GM21619 (cell line): ENCODE data around the gene ZCCHC24.

Source experiments
- ATAC-seq: cut with Tn5 transposase; IDR thresholded peaks from one replicate; pipeline ENCODE4 v1.9.1; 2021; ENCODE audit not compliant: unreplicated experiment

Gene ZCCHC24

DNA sequence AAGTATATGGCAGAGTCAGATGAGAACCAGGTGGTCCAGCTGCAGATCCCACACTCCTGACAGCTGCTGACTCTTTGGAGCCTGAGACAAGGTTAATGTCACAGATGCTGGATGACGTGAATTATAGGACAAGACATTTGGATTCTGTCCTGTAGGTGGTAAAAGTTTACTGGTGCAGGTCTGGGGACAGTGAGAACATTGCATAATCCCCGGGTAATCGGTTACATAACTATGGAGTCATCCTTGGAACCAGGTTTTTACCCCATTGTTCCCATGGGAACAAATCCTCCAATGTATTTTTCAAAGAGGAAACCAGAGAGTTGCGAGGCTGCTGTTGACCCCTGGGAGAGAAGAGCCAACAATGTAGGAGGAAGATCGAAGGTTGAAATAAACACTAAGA lies 27.5 kb upstream of the ZCCHC24 start:
- ATAC-seq, result no peak

DNA sequence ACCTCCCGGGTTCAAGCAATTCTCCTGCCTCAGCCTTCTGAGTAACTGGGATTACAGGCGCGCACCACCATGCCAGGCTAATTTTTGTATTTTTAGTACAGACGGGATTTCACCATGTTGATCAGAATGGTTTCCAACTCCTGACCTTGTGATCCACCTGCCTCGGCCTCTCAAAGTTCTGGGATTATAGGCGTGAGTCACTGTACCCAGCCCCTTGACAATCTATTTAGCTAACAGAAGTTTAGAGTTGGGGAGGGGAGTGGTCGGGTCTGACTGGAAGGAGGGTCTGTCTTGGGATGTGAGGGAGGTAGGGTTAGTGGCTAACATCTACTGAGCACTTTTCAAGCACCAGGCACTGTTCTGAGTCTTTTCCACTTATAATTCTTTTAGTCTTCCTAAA lies 27.0 kb upstream of the ZCCHC24 start:
- ATAC-seq, result no peak

DNA sequence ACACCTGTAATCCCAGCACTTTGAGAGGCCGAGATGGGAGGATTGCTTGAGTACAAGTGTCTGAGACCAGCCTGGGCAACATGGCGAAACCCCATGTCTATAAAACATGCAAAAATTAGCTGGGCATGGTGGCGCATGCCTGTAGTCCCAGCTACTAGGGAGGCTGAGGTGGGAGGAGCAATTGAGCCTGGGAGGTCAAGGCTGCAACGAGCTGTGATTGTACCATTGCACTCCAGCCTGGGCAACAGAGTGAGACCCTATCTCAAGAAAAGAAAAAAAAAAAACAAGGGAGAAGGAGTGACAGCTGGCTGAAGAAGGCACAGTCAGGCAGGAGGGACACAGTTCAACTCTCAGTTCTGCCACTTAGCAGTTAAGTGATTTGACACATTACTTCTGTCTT lies 26.4 kb upstream of the ZCCHC24 start:
- no peak for ATAC-seq

DNA sequence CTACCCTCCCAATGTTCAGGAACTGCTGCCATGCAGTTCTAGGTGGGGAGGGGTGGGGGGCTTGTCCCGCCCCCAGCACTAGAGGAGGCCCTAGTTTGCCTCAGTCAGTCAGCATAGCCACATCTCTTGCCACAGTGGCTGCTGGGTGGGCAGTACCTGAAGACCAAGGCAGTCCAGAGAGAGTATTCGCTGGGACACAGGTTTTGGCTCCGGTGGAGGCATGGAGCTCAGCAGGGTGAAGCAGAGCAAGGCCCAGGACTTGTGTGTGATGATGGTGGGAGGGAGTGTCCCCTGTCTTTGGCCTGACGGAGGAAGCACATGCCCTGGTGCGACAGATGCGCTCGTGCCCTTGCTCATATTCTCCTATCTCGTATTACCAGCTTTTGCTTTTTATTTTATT lies 24.7 kb upstream of the ZCCHC24 start:
- ATAC-seq, result no peak

DNA sequence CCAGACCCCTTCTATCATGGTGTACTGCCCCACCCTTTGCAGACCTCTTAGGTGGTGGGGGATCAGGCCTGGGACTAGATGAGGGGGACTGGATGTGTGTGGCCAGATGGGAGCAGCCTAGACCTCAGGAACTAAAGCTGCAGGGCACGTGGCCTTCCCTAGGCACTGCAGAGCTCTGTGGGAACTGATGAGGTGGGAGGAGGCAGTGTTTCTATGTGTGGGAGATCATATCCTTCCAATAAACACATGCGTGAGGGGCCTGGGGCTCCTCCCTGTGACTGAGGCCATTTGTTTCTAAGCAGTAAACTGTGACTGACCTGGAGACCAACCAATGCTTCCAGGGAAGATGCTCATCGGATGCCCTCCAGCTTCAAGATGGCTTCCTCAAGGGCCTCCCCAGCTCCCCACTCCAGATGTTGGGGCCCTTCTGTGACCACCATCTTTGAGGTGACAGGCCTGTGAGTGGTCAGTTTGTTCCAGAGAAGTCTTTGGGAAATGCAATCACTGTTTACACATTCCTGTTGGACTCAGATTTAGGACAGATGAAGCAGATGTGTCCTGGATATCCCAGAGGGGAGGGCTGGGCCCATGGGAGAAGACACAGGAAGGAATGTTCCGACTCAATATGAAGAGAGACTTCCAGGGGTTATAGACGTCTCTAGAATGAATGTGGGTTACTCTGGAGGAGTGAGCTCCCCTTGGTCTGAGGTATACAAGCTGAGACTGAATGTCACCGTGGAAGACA lies 23.6 kb upstream of the ZCCHC24 start:
- no peak for ATAC-seq

DNA sequence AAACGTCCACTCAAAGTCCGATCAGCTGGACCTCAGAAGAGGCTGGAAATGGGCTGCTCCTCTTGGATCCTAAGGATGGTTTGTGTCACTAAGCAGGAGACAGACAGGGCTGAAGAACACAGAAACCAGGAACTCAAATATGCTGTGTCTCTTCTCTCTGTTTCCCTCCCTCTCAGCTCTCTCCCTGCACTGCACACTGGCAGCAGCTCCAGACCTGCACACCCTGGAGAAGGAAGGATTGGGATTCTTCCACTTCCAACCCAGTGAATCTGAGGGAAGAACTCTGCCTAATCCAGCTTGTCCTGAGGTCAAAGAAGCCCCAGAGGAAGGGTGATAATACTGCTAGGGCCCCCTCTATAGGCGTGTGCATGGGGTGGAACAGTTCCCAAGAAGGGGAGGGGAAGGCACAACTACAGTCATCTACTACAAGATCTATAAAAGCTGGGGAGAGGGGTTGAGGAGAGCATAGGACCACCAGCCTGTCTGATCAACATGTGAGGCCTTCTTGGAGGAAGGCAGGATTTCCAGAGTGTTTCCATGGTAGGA lies 22.7 kb upstream of the ZCCHC24 start:
- ATAC-seq, result no peak

DNA sequence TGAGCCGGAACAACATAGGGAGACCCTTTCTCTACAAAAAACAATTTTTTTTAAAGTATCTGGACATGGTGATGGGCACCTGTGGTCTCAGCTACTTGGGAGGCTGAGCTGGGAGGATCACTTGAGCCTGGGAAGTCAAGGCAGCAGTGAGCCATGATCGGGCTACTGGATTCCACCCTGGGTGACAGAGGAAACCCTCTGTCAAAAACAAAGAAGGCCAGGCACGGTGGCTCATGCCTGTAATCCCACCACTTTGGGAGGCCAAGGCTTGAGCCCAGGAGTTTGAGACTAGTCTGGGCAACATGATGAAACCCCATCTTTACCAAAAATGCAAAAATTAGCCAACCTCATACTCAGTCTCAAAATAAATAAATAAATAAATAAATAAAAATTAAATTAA lies 19.9 kb upstream of the ZCCHC24 start:
- no peak for ATAC-seq

DNA sequence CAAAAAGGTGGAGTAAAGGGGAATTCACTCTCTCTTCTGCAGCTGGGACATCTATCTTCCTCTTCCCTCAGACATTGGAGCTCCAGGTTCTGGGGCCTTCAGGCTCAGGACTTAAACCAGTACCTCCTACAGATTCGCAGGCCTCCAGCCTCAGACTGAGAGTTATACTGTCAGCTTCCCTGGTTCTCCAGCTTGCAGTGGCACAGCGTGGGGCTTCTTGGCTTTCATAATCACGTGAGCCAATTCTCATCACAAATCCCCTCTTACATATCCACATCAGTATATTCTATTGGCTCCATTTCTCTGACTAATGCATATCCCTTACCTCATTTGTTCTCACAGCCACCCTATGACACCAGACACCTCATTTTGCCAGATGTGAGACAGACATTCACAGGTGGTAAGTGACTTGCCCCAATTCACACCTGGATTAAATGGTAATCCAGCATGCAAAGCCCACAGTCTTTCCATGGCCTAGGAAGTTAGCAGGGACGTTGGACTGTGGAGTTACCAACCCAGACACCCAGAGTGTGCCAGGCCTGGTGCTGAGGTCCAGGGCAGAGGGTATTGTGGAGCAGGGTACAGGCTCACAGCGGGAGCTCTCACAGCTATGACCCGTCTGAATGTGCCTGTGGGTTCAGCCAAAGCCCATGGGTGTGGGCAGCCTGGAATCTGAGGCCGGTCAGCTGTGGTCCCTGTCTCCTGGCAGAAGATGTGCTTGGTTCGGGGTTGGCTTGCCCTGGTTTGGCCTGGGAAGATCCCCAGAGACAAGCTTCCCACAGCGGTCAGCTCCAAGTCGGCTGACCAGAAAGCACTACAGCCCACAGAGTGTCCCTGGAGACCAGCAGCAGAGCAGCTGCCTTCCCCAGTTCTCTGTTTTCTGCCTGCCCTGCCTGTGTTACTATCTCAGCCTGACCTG lies 18.4 kb upstream of the ZCCHC24 start:
- ATAC-seq, result no peak

DNA sequence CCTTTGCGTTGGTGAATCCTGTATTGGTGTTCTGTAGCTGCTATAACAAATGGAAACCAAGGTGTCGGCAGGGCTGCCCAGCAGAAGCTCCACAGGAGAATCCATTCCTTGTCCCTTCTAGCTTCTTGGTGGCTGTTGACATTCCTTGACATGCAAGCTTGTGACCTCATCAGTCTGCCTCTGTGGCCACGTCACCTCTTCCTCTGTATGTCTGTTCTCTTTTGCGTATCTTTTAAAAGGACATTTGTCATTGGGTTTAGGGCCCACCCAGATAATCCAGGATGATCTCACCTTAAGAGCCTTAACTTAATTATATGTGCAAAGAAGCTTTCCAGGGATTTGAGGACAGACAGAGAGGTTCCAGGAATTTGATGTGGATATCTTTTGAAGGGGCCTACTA lies 15.3 kb upstream of the ZCCHC24 start:
- ATAC-seq, result no peak

DNA sequence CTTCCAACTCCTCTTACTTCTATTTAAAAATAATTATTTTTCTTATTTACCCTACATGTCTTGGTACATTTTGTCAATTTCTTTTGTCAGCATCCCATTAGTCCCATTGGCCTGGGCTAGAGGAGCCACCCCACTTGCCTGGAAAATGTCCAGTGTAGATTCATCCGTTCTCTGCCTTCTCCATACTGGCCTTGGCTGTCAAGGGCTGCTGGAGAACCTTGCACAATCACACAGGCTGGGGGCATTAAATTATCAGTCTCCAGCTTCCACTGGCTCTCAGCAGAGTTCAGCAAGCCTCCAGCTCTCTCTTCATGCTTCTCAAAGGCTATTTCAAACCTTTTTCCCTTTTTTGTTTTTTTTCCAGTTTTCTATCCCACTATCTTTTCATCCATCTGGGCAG lies 13.8 kb upstream of the ZCCHC24 start:
- no peak for ATAC-seq

DNA sequence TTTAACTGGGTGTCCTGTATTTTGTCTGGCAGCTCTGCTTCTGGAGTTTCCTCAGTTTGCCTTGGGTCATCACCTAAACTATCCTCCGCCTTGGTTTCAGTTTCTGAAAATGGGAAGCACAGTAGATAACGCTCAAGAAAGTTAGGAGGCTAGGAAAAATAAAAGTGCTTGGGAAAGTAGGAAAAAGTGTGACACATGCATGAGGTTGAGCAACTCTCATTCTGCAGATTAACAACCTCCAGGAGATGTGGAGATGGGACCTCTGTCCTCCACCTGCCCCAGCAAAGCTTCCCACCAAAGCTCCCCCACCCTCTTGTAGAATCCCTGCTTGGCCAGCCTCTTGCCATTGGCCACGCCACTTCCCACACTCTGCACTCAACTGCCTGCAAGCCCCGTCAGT lies 13.1 kb upstream of the ZCCHC24 start:
- ATAC-seq, result no peak

DNA sequence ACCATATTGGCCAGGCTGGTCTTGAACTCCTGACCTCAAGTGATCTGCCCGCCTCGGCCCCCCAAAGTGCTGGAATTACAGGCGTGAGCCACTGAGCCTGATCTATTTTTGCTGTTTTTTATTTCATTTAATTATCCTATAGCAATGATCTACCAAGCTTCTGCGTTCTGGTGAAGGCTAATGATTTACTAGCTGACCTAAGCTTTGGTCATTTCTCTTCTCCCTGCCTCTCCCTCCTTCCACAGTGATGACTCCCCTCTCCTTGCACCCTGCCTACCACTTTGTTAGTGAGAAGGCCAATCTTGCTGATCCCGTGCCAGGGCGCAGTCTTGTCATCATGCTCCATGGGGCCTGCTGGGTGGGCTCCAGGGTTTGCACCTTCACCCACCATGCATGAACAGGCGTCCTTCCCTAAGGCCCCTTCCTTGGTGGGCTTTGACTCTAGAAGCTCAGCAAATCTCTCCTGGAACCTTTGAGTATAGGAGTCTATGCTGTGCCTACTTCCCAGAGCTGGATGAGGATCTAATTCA lies 11.9 kb upstream of the ZCCHC24 start:
- no peak for ATAC-seq

DNA sequence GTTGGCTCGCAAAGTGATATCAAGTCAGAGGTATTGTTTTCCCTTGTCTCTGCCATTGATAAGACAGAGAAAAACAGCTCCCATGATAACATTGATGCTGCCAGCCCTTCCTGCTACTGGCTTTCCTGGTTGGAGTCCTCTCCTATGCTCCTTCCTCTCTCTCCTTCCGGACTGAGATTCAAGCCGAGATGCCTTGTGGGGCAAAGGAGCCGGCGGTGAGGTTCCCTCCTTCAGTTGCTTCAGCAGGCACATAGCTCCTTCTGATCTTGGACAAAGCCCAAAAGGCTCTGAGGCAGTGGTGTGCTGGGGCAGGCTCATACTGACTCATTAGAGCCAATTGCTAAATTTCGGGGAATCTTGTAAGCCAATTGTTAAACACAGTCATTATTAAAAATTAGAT lies 8.8 kb upstream of the ZCCHC24 start:
- no peak for ATAC-seq

DNA sequence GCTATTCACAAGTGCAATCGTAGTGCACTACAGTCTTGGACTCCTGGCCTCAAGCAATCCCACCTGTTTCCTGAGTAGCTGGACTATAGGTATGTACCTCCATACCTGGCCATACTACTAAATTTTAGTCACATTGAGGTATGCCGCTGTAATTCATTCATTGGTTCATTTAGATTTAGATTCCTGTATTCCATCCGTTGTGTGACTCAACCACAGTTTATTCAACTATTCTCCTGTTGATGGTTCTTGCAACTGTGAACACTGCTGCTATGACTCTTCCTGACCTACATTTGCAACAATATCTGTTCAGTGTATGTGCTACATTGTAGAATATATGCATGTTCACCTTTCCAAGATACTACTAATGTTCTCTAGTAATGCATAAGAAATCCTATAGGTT lies 8.0 kb upstream of the ZCCHC24 start:
- no peak for ATAC-seq

DNA sequence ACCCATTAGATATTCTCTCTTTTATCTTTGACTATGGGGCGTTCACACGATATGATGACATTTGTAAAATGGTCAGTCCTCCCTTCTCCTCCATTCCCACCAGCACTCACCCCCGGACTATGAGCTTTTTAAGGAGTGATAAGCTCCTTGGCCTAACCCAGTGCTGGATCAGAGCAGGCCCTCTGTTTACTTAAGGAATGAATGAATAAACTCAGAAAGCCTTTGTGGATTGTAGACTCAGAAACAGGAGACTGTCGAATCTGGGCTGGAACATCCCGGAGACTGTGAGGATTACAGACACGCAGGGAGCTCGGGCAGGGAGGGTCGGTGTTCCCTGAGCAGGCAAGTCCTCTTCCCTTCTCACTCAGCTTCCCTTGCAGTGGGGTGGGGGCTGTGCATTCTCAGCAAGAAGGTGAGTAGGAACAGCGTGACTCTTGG lies 6.8 kb upstream of the ZCCHC24 start:
- ATAC-seq, result no peak

DNA sequence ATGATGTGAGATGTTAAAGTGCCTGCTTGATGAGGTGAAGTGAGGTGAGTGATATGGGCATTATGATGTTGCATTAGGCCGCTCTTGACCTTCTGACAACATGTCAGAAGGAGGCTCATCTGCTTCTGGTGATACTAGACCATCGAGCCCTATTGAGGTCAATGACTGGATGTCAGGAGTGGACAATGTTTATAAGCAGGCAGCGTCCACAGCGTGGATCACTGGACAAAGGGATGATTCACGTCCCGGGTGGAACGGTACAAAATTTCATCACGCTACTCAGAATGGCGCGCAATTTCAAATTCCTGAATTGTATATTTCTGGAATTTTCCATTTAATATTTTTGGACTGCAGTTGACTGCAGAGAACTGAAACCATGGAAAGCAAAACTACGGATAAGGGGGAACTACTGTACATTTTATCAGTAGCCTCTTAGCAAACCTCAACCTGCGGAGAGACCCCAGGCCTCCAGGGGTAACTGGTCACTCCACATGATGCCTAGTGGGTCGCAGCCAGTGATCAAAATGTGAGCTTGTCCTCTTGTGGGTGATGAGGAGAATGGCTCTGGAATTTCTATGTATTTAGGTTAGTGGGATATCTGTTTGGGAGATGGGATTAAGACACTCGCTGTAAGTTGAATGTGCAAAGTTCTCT lies 5.7 kb upstream of the ZCCHC24 start:
- ATAC-seq, result no peak

DNA sequence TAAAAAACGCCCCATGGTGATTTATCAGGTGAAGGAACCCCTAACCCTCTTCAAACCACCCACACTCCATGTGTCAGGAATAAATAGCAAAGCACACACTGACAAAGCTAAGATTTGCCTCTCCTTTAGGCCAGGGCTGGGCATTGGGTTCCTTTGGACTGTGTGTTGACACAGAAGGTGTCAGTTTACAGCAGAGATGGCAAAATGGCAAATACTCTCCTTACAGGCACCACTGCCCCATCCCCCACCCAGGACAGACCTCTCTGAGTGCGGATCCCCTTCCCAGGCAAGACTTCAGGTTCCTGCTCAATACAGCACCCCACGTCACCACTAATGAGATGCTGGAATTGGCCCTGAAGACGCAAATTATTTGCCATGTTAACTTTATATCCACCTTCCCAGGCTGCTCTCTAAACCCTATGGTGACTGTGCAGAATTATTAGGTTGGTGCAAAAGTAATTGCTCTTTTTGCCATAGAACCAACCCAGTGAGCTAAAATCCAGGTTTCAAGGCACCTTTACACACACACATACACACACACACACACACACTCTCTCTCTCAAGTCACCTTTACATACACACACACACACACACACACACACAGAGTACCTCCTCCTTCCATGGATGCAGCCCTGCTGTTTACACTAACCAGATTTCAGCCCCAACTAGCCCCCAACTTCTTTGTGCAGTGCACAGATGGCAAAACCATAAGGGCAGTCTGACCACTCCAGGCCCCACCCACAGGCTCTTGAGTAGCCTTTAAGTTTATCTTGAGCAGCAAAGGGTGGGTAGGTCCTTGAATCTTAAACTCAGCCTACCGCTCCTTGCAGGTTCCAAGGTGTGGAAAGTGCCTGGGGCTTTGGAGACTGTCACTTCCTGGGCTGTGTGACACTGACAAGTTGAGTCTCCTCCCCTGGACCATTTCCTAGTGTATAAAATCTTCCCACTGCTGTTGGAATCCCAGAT lies 4.0 kb upstream of the ZCCHC24 start:
- ATAC-seq, result no peak

DNA sequence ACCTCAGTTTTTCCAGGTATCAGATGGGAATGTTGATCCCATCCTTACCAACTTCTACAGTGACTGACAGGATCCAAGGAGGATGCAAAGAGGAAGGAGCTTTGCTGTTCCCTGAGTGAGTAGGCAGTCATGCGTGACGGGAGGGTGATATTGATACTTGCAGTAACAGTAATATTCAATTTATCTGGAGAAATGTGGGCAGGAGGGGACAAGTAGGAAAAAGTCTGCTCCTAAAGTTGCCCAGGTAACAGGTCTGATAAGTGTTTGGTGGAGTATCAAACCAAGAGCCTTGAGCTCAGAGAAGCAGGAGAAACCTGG lies 3.3 kb upstream of the ZCCHC24 start:
- ATAC-seq, result no peak

DNA sequence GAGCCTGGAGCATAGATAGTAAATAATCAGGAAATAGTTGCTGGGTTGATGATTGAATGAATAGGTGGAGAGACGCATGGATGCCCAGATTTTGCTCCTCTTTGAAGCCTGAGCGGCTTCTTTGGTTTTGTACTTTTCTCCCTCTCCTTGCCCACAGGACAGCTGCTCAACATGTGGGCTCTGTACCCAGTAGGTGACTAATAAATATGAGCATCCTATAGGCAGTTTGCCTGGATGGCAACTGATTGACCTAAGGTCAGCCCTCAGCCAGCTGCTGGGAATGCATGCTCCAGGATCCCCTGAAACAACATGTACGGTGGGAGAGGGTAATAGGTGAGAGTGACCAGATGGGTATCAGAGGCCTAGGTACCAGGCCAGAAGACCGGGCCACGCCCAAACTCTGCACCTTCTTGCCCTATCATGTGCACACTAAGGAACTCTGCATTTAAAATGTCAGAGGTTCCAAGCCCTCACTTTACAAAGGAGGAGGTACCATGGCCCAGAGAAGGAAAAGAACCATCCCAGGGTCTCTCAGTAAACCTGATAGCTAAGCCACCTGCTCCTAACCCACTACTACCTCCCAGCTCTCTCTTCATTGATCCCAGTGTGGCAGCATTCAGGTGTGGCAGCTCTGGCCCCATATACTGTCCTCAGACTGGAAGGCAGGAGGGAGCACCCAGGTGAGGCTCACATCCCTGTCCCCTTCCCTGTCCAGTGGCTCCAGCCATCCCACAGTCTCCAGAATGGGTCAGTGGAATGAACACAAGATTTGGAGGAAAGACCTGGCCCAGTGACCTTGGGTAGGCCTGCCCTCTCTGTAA lies 2.7 kb upstream of the ZCCHC24 start:
- ATAC-seq, result no peak
